Measurements from ENCODE around the gene TAC4. TPM values are rescaled to one million over a fixed set of nuclear protein-coding genes. Genes with fewer than 3 reads are reported as not detected.

TAC4 gene
- total and polyA plus RNA-seq, 9 of the 15 experiments (the other 6 are each of a cell fraction or from before 2014, with no cell fraction given) = 0.17 TPM; not detected in 8

GRCh38 chr17:49880291-49881053, 32.6 kb upstream of the TAC4 start (continued):
- no peak for TF ChIP-seq PRDM10 (IDR thresholded peaks at IDR 0.05; ENCODE audit: partially characterized antibody)
- TF ChIP-seq PHF21A (IDR thresholded peaks at IDR 0.05; ENCODE audit: borderline replicate concordance, low read depth) = no peak
- no peak for TF ChIP-seq GABPA (tag; conservative IDR thresholded peaks at IDR 0.05; ENCODE audit: low read depth)
- no peak for TF ChIP-seq EWSR1 (IDR thresholded peaks at IDR 0.05; ENCODE audit: borderline replicate concordance, low read depth, partially characterized antibody)
- no peak for TF ChIP-seq XRCC3 (IDR thresholded peaks at IDR 0.05)
- 0 out of 2 replicates have a peak, but pooled peaks have one; percentile 31 for TF ChIP-seq SMAD4 (CRISPR knock-in tag; conservative IDR thresholded peaks at IDR 0.05)
- no peak for TF ChIP-seq XRCC4 (IDR thresholded peaks at IDR 0.05; ENCODE audit: extremely low read depth, insufficient read depth, insufficient read length)
- TF ChIP-seq ELK3 (CRISPR knock-in tag; IDR thresholded peaks at IDR 0.05) = no peak
- TF ChIP-seq ZNF699 (CRISPR knock-in tag; IDR thresholded peaks at IDR 0.05; ENCODE audit: insufficient replicate concordance) = no peak
- TF ChIP-seq RB1 (IDR thresholded peaks at IDR 0.05; ENCODE audit: low read depth) = peak; percentile 89
- TF ChIP-seq SAFB (IDR thresholded peaks at IDR 0.05; ENCODE audit: borderline replicate concordance, low read depth, low read length) = no peak
- no peak for TF ChIP-seq TRIM28 (IDR thresholded peaks at IDR 0.05)
- TF ChIP-seq TBL1XR1 (IDR thresholded peaks at IDR 0.05; ENCODE audit: low read length in 2 of 2) = 0 out of 4 replicates have a peak, but pooled peaks of 1 of the 2 experiments have one; percentile 12
- TF ChIP-seq ID3 (CRISPR knock-in tag; IDR thresholded peaks at IDR 0.05) = no peak
- no peak for TF ChIP-seq ID3 (tag; IDR thresholded peaks at IDR 0.05)
- TF ChIP-seq NR3C1 (CRISPR knock-in tag; IDR thresholded peaks at IDR 0.05) = no peak
- TF ChIP-seq RBBP5 (IDR thresholded peaks at IDR 0.05; ENCODE audit: borderline replicate concordance, insufficient read depth, low read length, poor library complexity, severe bottlenecking) = peak; percentile 20
- TF ChIP-seq CBX8 (IDR thresholded peaks at IDR 0.05; ENCODE audit: borderline replicate concordance, extremely low read depth, low read depth, low read length, poor library complexity, severe bottlenecking) = no peak
- no peak for TF ChIP-seq RBM17 (IDR thresholded peaks at IDR 0.05; ENCODE audit: borderline replicate concordance, low read depth, low read length)
- TF ChIP-seq CBFB (CRISPR knock-in tag; IDR thresholded peaks at IDR 0.05) = no peak
- TF ChIP-seq MYBL2 (IDR thresholded peaks at IDR 0.05; ENCODE audit: low read depth) = no peak
- no peak for TF ChIP-seq MYBL2 (CRISPR knock-in tag; IDR thresholded peaks at IDR 0.05; ENCODE audit: borderline replicate concordance)
- no peak for TF ChIP-seq GTF2A2 (tag; IDR thresholded peaks at IDR 0.05)
- TF ChIP-seq BCOR (IDR thresholded peaks at IDR 0.05) = no peak

Data from K562 (cell line).